ENCODE measurements around the gene CSH2. TPM values are rescaled to one million over a fixed set of nuclear protein-coding genes. Genes with fewer than 3 reads are reported as not detected.
A peak's percentile ranks its signal among the peaks of the same experiment; 100 is the strongest.
"Not testable (repeated sequence)": the region's sequence is repeated elsewhere in the genome, so short reads cannot be mapped to it uniquely, and the experiment has no call there.

Gene CSH2
- not detected in 2 replicates for total RNA-seq

GRCh38 chr17:63873577-63873976 lies at the start of gene CSH2:
TSS of gene CSH2 (minus strand) at chr17:63873677. CDS start at chr17:63873614, 63 bp downstream.
- H3K36me3 Mint-ChIP-seq (ENCODE audit: low read depth); H3K4me3 Mint-ChIP-seq; H3K9me3 Mint-ChIP-seq; DNase-seq (ENCODE audit: low spot score); H3K27ac Mint-ChIP-seq; intact Hi-C loops (cut with micrococcal nuclease); H3K4me1 Mint-ChIP-seq (ENCODE audit: low read depth): not testable (repeated sequence)
- H3K27me3 Mint-ChIP-seq (ENCODE audit: insufficient read depth): peaks cover 22% of the 10 kb centered on the region

GRCh38 chr17:63922402-63922801 lies 48.9 kb upstream of the CSH2 start:
- H3K4me1 Mint-ChIP-seq (ENCODE audit: low read depth); intact Hi-C loops (cut with micrococcal nuclease); DNase-seq (ENCODE audit: low spot score); H3K4me3 Mint-ChIP-seq; H3K9me3 Mint-ChIP-seq; H3K27me3 Mint-ChIP-seq (ENCODE audit: insufficient read depth); H3K36me3 Mint-ChIP-seq (ENCODE audit: low read depth); H3K27ac Mint-ChIP-seq: not testable (repeated sequence)

- H3K27me3 Mint-ChIP-seq (ENCODE audit: insufficient read depth); H3K36me3 Mint-ChIP-seq (ENCODE audit: low read depth); H3K4me1 Mint-ChIP-seq (ENCODE audit: low read depth); H3K27ac Mint-ChIP-seq; H3K9me3 Mint-ChIP-seq; intact Hi-C loops (cut with micrococcal nuclease); DNase-seq (ENCODE audit: low spot score); H3K4me3 Mint-ChIP-seq: not testable (repeated sequence)
Measured at GRCh38 chr17:63920779-63921178, 47.3 kb upstream of the CSH2 start.

GRCh38 chr17:63920050-63920449 lies 46.6 kb upstream of the CSH2 start:
- H3K4me3 Mint-ChIP-seq; H3K36me3 Mint-ChIP-seq (ENCODE audit: low read depth); intact Hi-C loops (cut with micrococcal nuclease): not testable (repeated sequence)

GRCh38 chr17:63919311-63919723 lies 45.8 kb upstream of the CSH2 start:
- Mint-ChIP-seq H3K27ac (no peak overlapping the region), H3K9me3 (no peaks in the 10 kb centered on the region), H3K4me1 (ENCODE audit: low read depth) (peaks cover 7% of the 10 kb centered on the region)

More at GRCh38 chr17:63920050-63920449, 46.6 kb upstream of the CSH2 start:
- H3K4me1 Mint-ChIP-seq (ENCODE audit: low read depth); H3K9me3 Mint-ChIP-seq; H3K27ac Mint-ChIP-seq; DNase-seq (ENCODE audit: low spot score); H3K27me3 Mint-ChIP-seq (ENCODE audit: insufficient read depth): not testable (repeated sequence)

GRCh38 chr17:63918789-63919305 lies 45.4 kb upstream of the CSH2 start, which contains the start of gene GH1:
TSS of gene GH1 (minus strand) at chr17:63918839. CDS start at chr17:63918776, 63 bp downstream.
- not testable (repeated sequence) for H3K27me3 Mint-ChIP-seq (ENCODE audit: insufficient read depth); DNase-seq (ENCODE audit: low spot score); H3K36me3 Mint-ChIP-seq (ENCODE audit: low read depth); H3K27ac Mint-ChIP-seq; H3K4me1 Mint-ChIP-seq (ENCODE audit: low read depth); H3K4me3 Mint-ChIP-seq; H3K9me3 Mint-ChIP-seq
- intact Hi-C loops (cut with micrococcal nuclease): loop anchor here (1.0 to 5.0 kb wide), 5 partner anchors 27 to 363 kb away; no protein-coding TSS in a partner anchor

More at GRCh38 chr17:63919311-63919723, 45.8 kb upstream of the CSH2 start:
- intact Hi-C loops (cut with micrococcal nuclease): loop anchor here (1.0 to 5.0 kb wide), 5 partner anchors 27 to 363 kb away; no protein-coding TSS in a partner anchor
- Mint-ChIP-seq H3K36me3 (ENCODE audit: low read depth) (no peaks in the 10 kb centered on the region), H3K4me3 (no peak overlapping the region), H3K27me3 (ENCODE audit: insufficient read depth) (peaks cover 8% of the 10 kb centered on the region)
- DNase-seq (ENCODE audit: low spot score): peak; percentile 65

GRCh38 chr17:63918305-63918704 lies 44.8 kb upstream of the CSH2 start:
- H3K4me1 Mint-ChIP-seq (ENCODE audit: low read depth): peaks cover 7% of the 10 kb centered on the region
- intact Hi-C loops (cut with micrococcal nuclease): loop anchor here (5.0 kb wide), 1 partner anchor 364 kb away; no protein-coding TSS in a partner anchor
- no peaks in the 10 kb centered on the region for H3K36me3 Mint-ChIP-seq (ENCODE audit: low read depth)
- H3K27me3 Mint-ChIP-seq (ENCODE audit: insufficient read depth): peaks cover 8% of the 10 kb centered on the region
- DNase-seq (ENCODE audit: low spot score): no peak
- no peak overlapping the region for H3K27ac Mint-ChIP-seq
- no peak overlapping the region for H3K4me3 Mint-ChIP-seq
- no peaks in the 10 kb centered on the region for H3K9me3 Mint-ChIP-seq

GRCh38 chr17:63917646-63918045 lies 44.2 kb upstream of the CSH2 start:
- Mint-ChIP-seq H3K36me3 (ENCODE audit: low read depth) (no peaks in the 10 kb centered on the region), H3K27me3 (ENCODE audit: insufficient read depth) (peaks cover 8% of the 10 kb centered on the region), H3K4me3 (no peak overlapping the region), H3K9me3 (no peaks in the 10 kb centered on the region), H3K4me1 (ENCODE audit: low read depth) (peaks cover 7% of the 10 kb centered on the region), H3K27ac (no peak overlapping the region)
- DNase-seq (ENCODE audit: low spot score): no peak
- intact Hi-C loops (cut with micrococcal nuclease): loop anchor here (5.0 kb wide), 1 partner anchor 365 kb away; no protein-coding TSS in a partner anchor

- not testable (repeated sequence) for H3K27me3 Mint-ChIP-seq (ENCODE audit: insufficient read depth); H3K4me3 Mint-ChIP-seq; H3K36me3 Mint-ChIP-seq (ENCODE audit: low read depth); DNase-seq (ENCODE audit: low spot score); H3K4me1 Mint-ChIP-seq (ENCODE audit: low read depth); H3K27ac Mint-ChIP-seq; H3K9me3 Mint-ChIP-seq
- intact Hi-C loops (cut with micrococcal nuclease): loop anchor here (5.0 kb wide), 1 partner anchor 365 kb away; no protein-coding TSS in a partner anchor
Measured at GRCh38 chr17:63917206-63917605, 43.7 kb upstream of the CSH2 start.

GRCh38 chr17:63916566-63917185 lies 43.2 kb upstream of the CSH2 start:
- H3K9me3 Mint-ChIP-seq: no peaks in the 10 kb centered on the region
- H3K27me3 Mint-ChIP-seq (ENCODE audit: insufficient read depth): peaks cover 6% of the 10 kb centered on the region
- H3K27ac Mint-ChIP-seq: no peak overlapping the region
- no peak for DNase-seq (ENCODE audit: low spot score)
- H3K4me3 Mint-ChIP-seq: no peak overlapping the region
- H3K36me3 Mint-ChIP-seq (ENCODE audit: low read depth): no peaks in the 10 kb centered on the region
- intact Hi-C loops (cut with micrococcal nuclease): loop anchor here (5.0 kb wide), 1 partner anchor 366 kb away; no protein-coding TSS in a partner anchor
- H3K4me1 Mint-ChIP-seq (ENCODE audit: low read depth): peaks cover 7% of the 10 kb centered on the region

- H3K4me3 Mint-ChIP-seq; H3K27me3 Mint-ChIP-seq (ENCODE audit: insufficient read depth); H3K36me3 Mint-ChIP-seq (ENCODE audit: low read depth); DNase-seq (ENCODE audit: low spot score); H3K9me3 Mint-ChIP-seq; H3K27ac Mint-ChIP-seq; H3K4me1 Mint-ChIP-seq (ENCODE audit: low read depth): not testable (repeated sequence)
- intact Hi-C loops (cut with micrococcal nuclease): loop anchor here (5.0 kb wide), 1 partner anchor 367 kb away; no protein-coding TSS in a partner anchor
Measured at GRCh38 chr17:63915753-63916152, 42.3 kb upstream of the CSH2 start.

- DNase-seq (ENCODE audit: low spot score): no peak
- peaks cover 6% of the 10 kb centered on the region for H3K4me1 Mint-ChIP-seq (ENCODE audit: low read depth)
- H3K27me3 Mint-ChIP-seq (ENCODE audit: insufficient read depth): peaks cover 7% of the 10 kb centered on the region
- intact Hi-C loops (cut with micrococcal nuclease): no loop called here
- H3K36me3 Mint-ChIP-seq (ENCODE audit: low read depth): no peaks in the 10 kb centered on the region
- H3K27ac Mint-ChIP-seq: no peak overlapping the region
- H3K4me3 Mint-ChIP-seq: no peak overlapping the region
- H3K9me3 Mint-ChIP-seq: no peaks in the 10 kb centered on the region
Measured at GRCh38 chr17:63914471-63914870, 41.0 kb upstream of the CSH2 start.

- intact Hi-C loops (cut with micrococcal nuclease): no loop called here
- Mint-ChIP-seq H3K4me1 (ENCODE audit: low read depth) (no peaks in the 10 kb centered on the region), H3K27ac (no peak overlapping the region), H3K36me3 (ENCODE audit: low read depth) (no peaks in the 10 kb centered on the region), H3K4me3 (no peak overlapping the region), H3K27me3 (ENCODE audit: insufficient read depth) (peaks cover 14% of the 10 kb centered on the region), H3K9me3 (no peaks in the 10 kb centered on the region)
- peak; percentile 37 for DNase-seq (ENCODE audit: low spot score)
Measured at GRCh38 chr17:63911657-63912100, 38.2 kb upstream of the CSH2 start.
